OCI-LY7 (cell line): Measurements from ENCODE around the gene TMBIM1. TPM values are rescaled to one million over a fixed set of nuclear protein-coding genes. Genes with fewer than 3 reads are reported as not detected.

Experiments used
- BruUV-seq: library from RNA; stranded (reverse); fragments of 400-500 nt; replicated peaks from 2 replicates; lab custom pipeline; 2021; lab: Mats Ljungman, UMichigan
- CTCF ChIA-PET: fragments of 300-600 bp; sonication (Branson Sonifier 250); formaldehyde crosslinking; loops from one replicate; lab custom pipeline; 2022; ENCODE audit warnings: antibody characterized with exemption; ENCODE audit not compliant: unreplicated experiment; lab: Charles Lee
- POLR2A ChIA-PET: fragments of 300-600 bp; sonication (Branson Sonifier 250); formaldehyde crosslinking; loops from one replicate; lab custom pipeline; 2022; ENCODE audit warnings: antibody characterized with exemption; lab: Charles Lee
- DNase-seq: peaks from one replicate; pipeline ENCODE4 v3.0.0-alpha.2; 2015; ENCODE audit warnings: low spot score
- H2AFZ ChIP-seq: fragments of 200-600 bp; sonication (generic), shearing (Covaris generic); 2 replicates; pipeline ENCODE4 v1.6.1; 2014; ENCODE audit warnings: mild to moderate bottlenecking, antibody characterized with exemption, low read length, moderate library complexity
- H3K27ac ChIP-seq: fragments of 200-600 bp; sonication (generic); 2 replicates; pipeline ENCODE4 v1.5.1; 2014; ENCODE audit warnings: mixed run types, low read depth, mild to moderate bottlenecking, moderate library complexity, low read length, inconsistent platforms; ENCODE audit not compliant: poor library complexity, severe bottlenecking
- H3K36me3 ChIP-seq: fragments of 200-600 bp; sonication (generic); 2 replicates; pipeline ENCODE4 v1.6.1; 2014; ENCODE audit warnings: mild to moderate bottlenecking, antibody characterized with exemption, low read length, moderate library complexity, mixed read lengths; ENCODE audit not compliant: insufficient read depth
- H3K4me1 ChIP-seq: fragments of 200-600 bp; sonication (generic); 2 replicates; pipeline ENCODE4 v1.5.1; 2014; ENCODE audit warnings: mild to moderate bottlenecking, low read length; ENCODE audit not compliant: insufficient read depth, poor library complexity, severe bottlenecking
- H3K4me2 ChIP-seq: fragments of 200-600 bp; sonication (generic); 2 replicates; pipeline ENCODE4 v1.6.1; 2014; ENCODE audit warnings: mild to moderate bottlenecking, low read length
- H3K4me3 ChIP-seq: fragments of 200-600 bp; sonication (generic); 2 replicates; pipeline ENCODE4 v1.5.1; 2014; ENCODE audit warnings: mild to moderate bottlenecking, low read depth, low read length; ENCODE audit not compliant: poor library complexity, severe bottlenecking
- H3K79me2 ChIP-seq: fragments of 200-600 bp; sonication (generic); 2 replicates; pipeline ENCODE4 v1.6.1; 2016; ENCODE audit warnings: low read depth, mild to moderate bottlenecking, low read length, moderate library complexity, mixed read lengths; ENCODE audit not compliant: insufficient read depth
- H3K9me2 ChIP-seq: fragments of 200-600 bp; sonication (generic); 2 replicates; pipeline ENCODE4 v1.6.1; 2016; ENCODE audit warnings: mild to moderate bottlenecking, low read length, mixed read lengths; ENCODE audit not compliant: insufficient read depth
- H3K9me3 ChIP-seq: fragments of 200-600 bp; sonication (generic); 2 replicates; pipeline ENCODE4 v1.6.1; 2014; ENCODE audit warnings: mild to moderate bottlenecking, mixed run types, low read length, mixed read lengths
- H4K20me1 ChIP-seq: fragments of 200-600 bp; sonication (generic); 2 replicates; pipeline ENCODE4 v1.6.1; 2014; ENCODE audit warnings: mild to moderate bottlenecking, antibody characterized with exemption, low read length, moderate library complexity, mixed read lengths; ENCODE audit not compliant: insufficient read depth
- EZH2phosphoT487 ChIP-seq: fragments of 200-600 bp; sonication (generic); IDR thresholded peaks from 2 replicates; pipeline ENCODE4 v1.6.1; 2018; ENCODE audit warnings: low read depth, borderline replicate concordance, mild to moderate bottlenecking, mixed run types, antibody characterized with exemption, low read length, moderate library complexity, mixed read lengths
- intact Hi-C: fragments of 100-400 bp; cut with micrococcal nuclease; formaldehyde crosslinking; loops from one replicate; pipeline ENCODE4 v1.10.0; 2022; ENCODE audit not compliant: unreplicated experiment
- total RNA-seq, 2 experiments: library from RNA; depleted of rRNA in 1 of 2; stranded (reverse); fragments of >200 nt in 1 of 2; shearing (Covaris generic) in 1 of 2; gene quantifications; 2 replicates each; pipeline ENCODE4 v1.2.3, GENCODE V29; 2014 to 2022
- TF ChIP-seq, protein P1 (sequence below): fragments of 200-600 bp; sonication (generic); conservative IDR thresholded peaks from 2 replicates; pipeline ENCODE4 v1.5.1; 2014; ENCODE audit warnings: mild to moderate bottlenecking, antibody characterized with exemption, low read length, moderate library complexity, mixed read lengths

Gene TMBIM1
- total RNA-seq, 2 experiments from 2014 or later = 27.6 to 30.3 TPM

DNA sequence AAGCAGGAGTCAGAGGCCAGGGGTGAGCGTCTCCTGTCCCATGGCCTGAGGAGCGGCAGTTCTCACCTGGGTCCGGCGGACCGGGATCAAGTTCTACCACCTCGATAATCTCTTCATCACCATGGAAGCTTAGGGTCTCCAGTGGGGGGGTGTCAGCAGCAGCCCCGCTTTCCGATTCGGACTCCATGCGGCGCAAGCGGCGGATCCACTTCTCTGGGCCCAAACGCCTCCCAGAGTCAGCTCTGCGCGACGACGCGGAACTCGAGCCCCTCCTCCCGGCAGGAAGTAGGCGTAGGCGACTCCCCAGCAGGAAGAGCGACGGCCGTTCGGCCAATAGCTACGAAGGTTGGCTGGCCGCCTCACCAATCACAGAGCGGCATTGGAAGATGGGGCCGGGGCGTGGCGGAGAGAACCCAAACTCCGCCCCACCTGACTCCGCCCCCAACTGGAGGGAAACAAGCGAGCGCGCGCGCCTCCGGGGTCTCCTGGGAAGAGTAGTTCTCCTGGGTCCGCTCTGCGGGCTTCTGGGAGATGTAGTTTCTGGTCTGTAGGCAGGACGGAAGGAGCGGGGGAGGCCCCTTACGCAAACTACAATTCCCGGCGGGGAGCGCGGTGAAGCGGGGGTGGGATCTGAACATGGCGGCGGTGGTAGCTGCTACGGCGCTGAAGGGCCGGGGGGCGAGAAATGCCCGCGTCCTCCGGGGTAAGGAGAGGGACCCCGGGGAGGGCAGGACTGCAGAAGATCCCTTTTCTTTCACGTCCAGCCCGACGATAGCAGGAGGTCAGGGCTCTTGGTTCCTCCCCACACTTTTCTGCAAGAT lies 22.2 kb downstream of the TMBIM1 start, which contains the start of the genes AAMP and PNKD:
TSS of gene AAMP (minus strand) at position 238 of the 821 bp plus-strand sequence. CDS start at position 187, 51 bp downstream.
TSS of gene PNKD (plus strand) at position 620 of the 821 bp plus-strand sequence. CDS start at position 637, 17 bp downstream.
- no TSS peak for BruUV-seq
- DNase-seq = peak; percentile 100

DNA sequence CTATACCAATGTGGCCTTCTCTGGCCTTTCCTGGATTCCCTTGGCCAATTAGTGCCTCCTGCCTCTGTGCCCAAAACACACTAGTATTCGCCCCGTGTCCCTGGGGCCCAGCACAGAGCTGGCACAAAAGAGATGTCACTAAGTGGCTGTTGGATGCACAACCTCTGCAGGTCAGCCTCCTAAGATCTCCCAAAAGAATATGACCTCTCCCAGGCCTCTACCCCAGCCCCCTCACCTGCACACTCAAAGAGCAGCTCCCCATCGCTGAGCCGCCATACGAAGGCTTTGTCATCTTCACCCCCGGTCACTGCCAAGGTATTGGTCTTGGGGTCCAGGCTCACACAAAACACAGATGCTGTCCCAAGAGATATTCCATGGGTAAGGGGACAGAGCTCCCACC lies 25.0 kb downstream of the TMBIM1 start:
- POLR2A ChIA-PET = no interaction called here
- TF ChIP-seq, protein P1, sequence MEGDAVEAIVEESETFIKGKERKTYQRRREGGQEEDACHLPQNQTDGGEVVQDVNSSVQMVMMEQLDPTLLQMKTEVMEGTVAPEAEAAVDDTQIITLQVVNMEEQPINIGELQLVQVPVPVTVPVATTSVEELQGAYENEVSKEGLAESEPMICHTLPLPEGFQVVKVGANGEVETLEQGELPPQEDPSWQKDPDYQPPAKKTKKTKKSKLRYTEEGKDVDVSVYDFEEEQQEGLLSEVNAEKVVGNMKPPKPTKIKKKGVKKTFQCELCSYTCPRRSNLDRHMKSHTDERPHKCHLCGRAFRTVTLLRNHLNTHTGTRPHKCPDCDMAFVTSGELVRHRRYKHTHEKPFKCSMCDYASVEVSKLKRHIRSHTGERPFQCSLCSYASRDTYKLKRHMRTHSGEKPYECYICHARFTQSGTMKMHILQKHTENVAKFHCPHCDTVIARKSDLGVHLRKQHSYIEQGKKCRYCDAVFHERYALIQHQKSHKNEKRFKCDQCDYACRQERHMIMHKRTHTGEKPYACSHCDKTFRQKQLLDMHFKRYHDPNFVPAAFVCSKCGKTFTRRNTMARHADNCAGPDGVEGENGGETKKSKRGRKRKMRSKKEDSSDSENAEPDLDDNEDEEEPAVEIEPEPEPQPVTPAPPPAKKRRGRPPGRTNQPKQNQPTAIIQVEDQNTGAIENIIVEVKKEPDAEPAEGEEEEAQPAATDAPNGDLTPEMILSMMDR = no peak
- TF ChIP-seq EZH2phosphoT487 = no peak
- Histone ChIP-seq H3K27ac (no peak overlapping the region), H2AFZ (no peak overlapping the region), H3K4me1 (peaks cover 12% of the 10 kb centered on the region), H3K9me3 (no peaks in the 10 kb centered on the region), H3K4me2 (no peak overlapping the region), H3K79me2 (peaks cover 23% of the 10 kb centered on the region; the same call in 1 of the 2 replicates), H3K4me3 (no peak overlapping the region), H3K9me2 (no peaks in the 10 kb centered on the region), H3K36me3 (peaks cover 34% of the 10 kb centered on the region), H4K20me1 (no peaks in the 10 kb centered on the region)
- no peak for DNase-seq
- CTCF ChIA-PET = no interaction called here
- BruUV-seq = no TSS peak
- intact Hi-C loops = no loop called here

More for the DNA sequence above, 22.2 kb downstream of the TMBIM1 start, which contains the start of the genes AAMP and PNKD:
- H3K4me1 ChIP-seq = peaks cover 23% of the 10 kb centered on the region
- POLR2A ChIA-PET = interaction anchor here (0.5 to 4.2 kb wide), 16 partner anchors 11 to 279 kb away, joined by 3 to 35 read pairs (median 4); no protein-coding TSS in a partner anchor
- H3K9me2 ChIP-seq = no peaks in the 10 kb centered on the region
- no peaks in the 10 kb centered on the region for H3K9me3 ChIP-seq
- intact Hi-C loops = loop anchor here (1.0 to 5.0 kb wide), 6 partner anchors 51 to 377 kb away; partner anchors contain the start of genes CNOT9, CXCR1 and USP37
- H2AFZ ChIP-seq = peak within 1 kb of the TSS; percentile 54; the same call in 1 of the 2 replicates
- H3K79me2 ChIP-seq = peaks cover 23% of the 10 kb centered on the region; the same call in 1 of the 2 replicates
- peak within 1 kb of the TSS; percentile 98 for H3K4me2 ChIP-seq
- H3K36me3 ChIP-seq = peaks cover 42% of the 10 kb centered on the region
- TF ChIP-seq, protein P1 = 0 out of 2 replicates have a peak, but pooled peaks have one; percentile 24
- TF ChIP-seq EZH2phosphoT487 = no peak
- peak within 1 kb of the TSS; percentile 97 for H3K4me3 ChIP-seq
- H4K20me1 ChIP-seq = no peaks in the 10 kb centered on the region
- CTCF ChIA-PET = interaction anchor here (0.5 to 0.6 kb wide), 2 partner anchors 29 to 130 kb away, joined by 3 read pairs; partner anchors contain the start of gene CTDSP1
- peak within 1 kb of the TSS; percentile 44 for H3K27ac ChIP-seq
